C1 segment of cervical spinal cord (tissue), 14 donors: Measurements from ENCODE around the gene YPEL2.
"Not testable (repeated sequence)": the region's sequence is repeated elsewhere in the genome, so short reads cannot be mapped to it uniquely, and the experiment has no call there.

Experiments
- DNase-seq, 14 donors: peaks; one replicate each; lab custom pipeline; 2025; lab: John Stamatoyannopoulos, UW

The YPEL2 gene

GRCh38 chr17:59374612-59375011, 43.2 kb downstream of the YPEL2 start:
- no peak for DNase-seq

GRCh38 chr17:59375857-59376256, 44.4 kb downstream of the YPEL2 start:
- DNase-seq = no peak

GRCh38 chr17:59376506-59376905, 45.1 kb downstream of the YPEL2 start:
- DNase-seq = no peak

- peak in 1 of 14 donors; percentile 40 for DNase-seq
Observed at GRCh38 chr17:59377410-59377809, 46.0 kb downstream of the YPEL2 start.

GRCh38 chr17:59378675-59379074, 47.2 kb downstream of the YPEL2 start:
- no peak for DNase-seq

GRCh38 chr17:59380474-59380873, 49.0 kb downstream of the YPEL2 start:
- DNase-seq = no peak

GRCh38 chr17:59381716-59382570, 50.5 kb downstream of the YPEL2 start:
- DNase-seq = peak in 13 of 14 donors; percentile 23 to 90 (median 81)

- no peak for DNase-seq
Observed at GRCh38 chr17:59383893-59384292, 52.4 kb downstream of the YPEL2 start.

GRCh38 chr17:59387351-59388068, 56.1 kb downstream of the YPEL2 start:
- DNase-seq = peak in 1 of 14 donors; percentile 70

- DNase-seq = peak in 1 of 14 donors; percentile 86
Observed at GRCh38 chr17:59388069-59388556, 56.7 kb downstream of the YPEL2 start.

GRCh38 chr17:59389066-59389465, 57.6 kb downstream of the YPEL2 start:
- DNase-seq = no peak

GRCh38 chr17:59391021-59391420, 59.6 kb downstream of the YPEL2 start:
- DNase-seq = no peak

- DNase-seq = no peak
Observed at GRCh38 chr17:59392973-59393679, 61.7 kb downstream of the YPEL2 start.

- not testable (repeated sequence) for DNase-seq
Observed at GRCh38 chr17:59393742-59394410, 62.4 kb downstream of the YPEL2 start.

- DNase-seq = no peak
Observed at GRCh38 chr17:59396134-59396826, 64.8 kb downstream of the YPEL2 start.

- no peak for DNase-seq
Observed at GRCh38 chr17:59397316-59398073, 66.0 kb downstream of the YPEL2 start.

- peak in 2 of 14 donors; percentile 16 to 20 for DNase-seq
Observed at GRCh38 chr17:59399914-59400313, 68.5 kb downstream of the YPEL2 start.

- peak in 1 of 14 donors; percentile 42 for DNase-seq
Observed at GRCh38 chr17:59400858-59401257, 69.4 kb downstream of the YPEL2 start.

GRCh38 chr17:59401274-59401673, 69.8 kb downstream of the YPEL2 start:
- peak in 1 of 14 donors; percentile 34 for DNase-seq

- peak in 1 of 14 donors; percentile 41 for DNase-seq
Observed at GRCh38 chr17:59401725-59402124, 70.3 kb downstream of the YPEL2 start.
